RPMI7951 (cell line): ENCODE measurements around the gene SEC14L3. TPM values are rescaled to one million over a fixed set of nuclear protein-coding genes. Genes with fewer than 3 reads are reported as not detected.
"Not testable (repeated sequence)": the region's sequence is repeated elsewhere in the genome, so short reads cannot be mapped to it uniquely, and the experiment has no call there.

Experiments used
- DNase-seq: peaks from one replicate; pipeline ENCODE4 v3.0.0-alpha.2; 2012; ENCODE audit warnings: low read depth
- total RNA-seq: library from RNA; depleted of rRNA; stranded (reverse); fragments of >200 nt; shearing (Covaris generic); gene quantifications from 2 replicates; pipeline ENCODE4 v1.2.3, GENCODE V29; 2014

SEC14L3 gene
- total RNA-seq, 1 experiment from 2014 or later = not detected

DNA sequence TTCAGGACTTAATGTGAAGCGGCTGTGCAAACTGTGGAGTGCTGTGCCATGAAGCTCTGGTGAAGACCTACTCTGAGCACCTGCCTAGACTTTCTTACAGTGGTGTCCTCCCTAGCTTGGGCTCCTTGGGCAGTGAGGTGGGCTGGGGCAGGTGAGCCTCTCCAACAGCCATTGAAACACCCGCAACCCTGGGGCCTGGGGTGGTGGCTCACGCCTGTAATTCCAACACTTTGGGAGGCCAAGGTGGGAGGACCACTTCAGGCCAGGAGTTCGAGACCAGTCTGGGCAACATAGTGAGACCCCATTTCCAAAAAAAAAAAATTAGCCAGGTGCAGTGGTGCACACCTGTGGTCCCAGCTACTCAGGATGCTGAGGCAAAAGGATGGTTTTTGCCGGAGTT is 14.3 kb upstream of the SEC14L3 start:
- no peak for DNase-seq

DNA sequence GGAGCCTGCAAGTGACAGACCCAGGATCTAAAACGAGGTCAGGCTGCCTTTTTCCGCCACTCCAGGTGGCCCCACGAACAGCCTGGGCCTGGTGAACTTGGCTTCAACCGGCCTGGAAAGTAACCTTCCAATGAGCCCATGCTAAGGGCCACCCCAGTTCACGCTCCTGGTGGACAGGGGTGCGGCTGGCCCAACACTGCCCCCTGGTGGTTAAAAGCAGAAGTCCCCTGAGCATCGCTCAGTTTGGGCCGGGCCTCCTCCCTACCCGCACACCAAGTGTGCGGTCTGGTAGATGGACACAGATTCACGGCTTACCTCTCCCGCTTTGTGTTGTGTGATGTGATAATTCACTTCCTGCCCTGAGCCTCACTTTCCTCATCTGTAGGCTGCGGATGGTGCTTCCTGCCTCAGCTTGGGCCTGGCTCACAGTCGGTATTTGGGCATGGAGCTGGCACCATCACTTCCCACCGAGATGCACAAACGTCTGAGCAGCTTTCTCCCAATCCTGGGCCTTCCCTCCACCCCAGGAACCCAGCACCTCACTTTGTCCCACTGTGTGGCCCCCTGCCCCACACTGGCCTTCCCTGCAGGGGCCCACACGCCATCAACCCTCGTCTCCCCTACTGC is 13.7 kb upstream of the SEC14L3 start:
- peak; percentile 50 for DNase-seq

- DNase-seq = peak; percentile 11
Observed at GRCh38 chr22:30483169-30483568, 11.4 kb upstream of the SEC14L3 start.

- DNase-seq = peak; percentile 54
Observed at GRCh38 chr22:30481711-30482110, 9.9 kb upstream of the SEC14L3 start.

GRCh38 chr22:30479981-30480380 is 8.2 kb upstream of the SEC14L3 start:
- no peak for DNase-seq

- DNase-seq = no peak
Observed at GRCh38 chr22:30474683-30475424, 3.0 kb upstream of the SEC14L3 start.

DNA sequence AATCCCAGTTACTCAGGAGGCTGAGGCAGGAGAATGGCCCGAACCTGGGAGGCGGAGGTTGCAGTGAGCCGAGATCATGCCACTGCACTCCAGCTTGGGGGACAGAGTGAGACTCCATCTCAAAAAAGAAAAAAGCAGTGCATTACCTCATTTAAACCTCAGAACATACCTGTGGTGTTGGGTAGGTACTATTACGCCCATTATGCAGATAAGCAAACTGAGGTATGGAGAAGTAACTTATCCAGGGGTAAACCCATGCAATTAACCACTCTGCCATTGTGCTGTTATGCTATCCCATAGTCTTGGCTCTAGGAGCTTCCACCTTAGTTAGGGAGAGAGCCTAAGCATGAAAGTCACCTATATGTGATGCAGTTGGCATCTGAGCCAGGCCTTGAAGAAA is 2.3 kb upstream of the SEC14L3 start:
- no peak for DNase-seq

- no peak for DNase-seq
Observed at GRCh38 chr22:30472994-30473720, 1.3 kb upstream of the SEC14L3 start.

- no peak for DNase-seq
Observed at GRCh38 chr22:30470655-30471054, 1.2 kb downstream of the SEC14L3 start.

GRCh38 chr22:30469165-30469564 is 2.7 kb downstream of the SEC14L3 start:
- no peak for DNase-seq

DNA sequence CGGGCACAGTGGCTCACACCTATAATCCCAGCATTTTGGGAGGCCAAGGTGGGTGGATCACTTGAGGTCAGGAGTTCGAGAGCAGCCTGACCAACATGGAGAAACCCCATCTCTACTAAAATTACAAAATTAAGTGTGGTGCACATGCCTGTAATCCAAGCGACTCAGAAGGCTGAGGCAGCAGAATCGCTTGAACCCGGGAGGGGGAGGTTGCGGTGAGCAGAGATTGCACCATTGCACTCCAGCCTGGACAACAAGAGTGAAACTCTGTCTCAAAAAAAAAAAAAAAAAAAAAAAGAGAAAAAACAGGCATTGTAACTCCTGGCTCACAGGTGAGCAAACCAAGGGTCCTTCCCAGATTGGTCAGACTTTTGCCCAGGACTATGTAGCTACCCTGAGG is 11.3 kb downstream of the SEC14L3 start:
- DNase-seq = not testable (repeated sequence)

GRCh38 chr22:30460147-30460546 is 11.7 kb downstream of the SEC14L3 start:
- DNase-seq = no peak

- DNase-seq = peak; percentile 25
Observed at GRCh38 chr22:30459181-30460052, 12.4 kb downstream of the SEC14L3 start.

GRCh38 chr22:30457981-30458380 is 13.8 kb downstream of the SEC14L3 start:
- no peak for DNase-seq

DNA sequence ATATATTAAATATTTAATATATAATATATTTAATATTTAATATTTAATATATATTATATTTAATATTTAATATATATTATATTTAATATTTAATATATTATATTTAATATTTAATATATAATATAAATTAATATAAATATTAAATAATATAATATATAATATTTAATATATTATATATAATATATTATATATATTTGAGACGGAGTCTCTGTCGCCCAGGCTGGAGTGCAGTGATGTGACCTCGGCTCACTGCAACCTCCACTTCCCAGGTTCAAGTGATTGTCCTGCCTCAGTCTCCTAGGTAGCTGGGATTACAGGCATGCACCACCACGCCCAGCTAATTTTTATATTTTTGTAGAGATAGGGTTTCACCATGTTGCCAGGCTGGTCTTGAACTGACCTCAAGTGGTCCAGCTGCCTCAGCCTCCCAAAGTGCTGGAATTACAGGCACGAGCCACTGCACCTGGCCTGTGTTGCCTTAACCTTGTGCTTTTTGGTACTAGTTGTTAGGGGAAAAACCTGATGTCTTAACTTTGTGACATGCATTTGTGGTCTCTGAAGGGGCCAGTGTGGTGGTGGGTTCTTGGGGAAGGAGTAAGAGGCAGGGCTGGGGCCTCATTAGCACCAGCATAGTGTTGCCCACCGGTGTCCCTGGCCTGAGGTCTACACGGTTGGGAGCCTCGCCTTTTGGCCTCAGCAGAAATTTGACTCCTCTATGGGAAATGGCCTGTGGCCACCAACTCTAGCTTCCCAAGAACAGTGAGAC is 16.6 kb downstream of the SEC14L3 start:
- DNase-seq = no peak

- peak; percentile 21 for DNase-seq
Observed at GRCh38 chr22:30453731-30454510, 17.9 kb downstream of the SEC14L3 start.

DNA sequence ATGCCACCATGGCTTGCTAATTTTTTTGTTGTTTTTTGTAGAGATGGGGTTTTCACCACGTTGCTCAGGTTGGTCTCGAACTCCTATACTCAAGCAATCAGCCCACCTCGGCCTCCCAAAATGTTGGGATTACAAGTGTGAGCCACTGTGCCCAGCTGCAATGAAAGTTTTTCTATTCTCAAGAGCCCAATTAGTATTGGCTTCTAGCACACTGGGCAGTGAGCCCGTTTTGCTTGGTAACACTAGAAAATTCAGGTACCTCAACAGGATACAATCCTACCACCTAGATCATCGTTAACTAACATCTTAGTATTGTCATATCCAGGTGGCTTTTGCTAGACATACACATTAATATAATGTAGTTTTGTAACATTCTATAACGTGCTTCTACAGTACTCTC is 19.0 kb downstream of the SEC14L3 start:
- no peak for DNase-seq

- not testable (repeated sequence) for DNase-seq
Observed at GRCh38 chr22:30451488-30451887, 20.3 kb downstream of the SEC14L3 start.

- DNase-seq = no peak
Observed at GRCh38 chr22:30447656-30448055, 24.2 kb downstream of the SEC14L3 start.

DNA sequence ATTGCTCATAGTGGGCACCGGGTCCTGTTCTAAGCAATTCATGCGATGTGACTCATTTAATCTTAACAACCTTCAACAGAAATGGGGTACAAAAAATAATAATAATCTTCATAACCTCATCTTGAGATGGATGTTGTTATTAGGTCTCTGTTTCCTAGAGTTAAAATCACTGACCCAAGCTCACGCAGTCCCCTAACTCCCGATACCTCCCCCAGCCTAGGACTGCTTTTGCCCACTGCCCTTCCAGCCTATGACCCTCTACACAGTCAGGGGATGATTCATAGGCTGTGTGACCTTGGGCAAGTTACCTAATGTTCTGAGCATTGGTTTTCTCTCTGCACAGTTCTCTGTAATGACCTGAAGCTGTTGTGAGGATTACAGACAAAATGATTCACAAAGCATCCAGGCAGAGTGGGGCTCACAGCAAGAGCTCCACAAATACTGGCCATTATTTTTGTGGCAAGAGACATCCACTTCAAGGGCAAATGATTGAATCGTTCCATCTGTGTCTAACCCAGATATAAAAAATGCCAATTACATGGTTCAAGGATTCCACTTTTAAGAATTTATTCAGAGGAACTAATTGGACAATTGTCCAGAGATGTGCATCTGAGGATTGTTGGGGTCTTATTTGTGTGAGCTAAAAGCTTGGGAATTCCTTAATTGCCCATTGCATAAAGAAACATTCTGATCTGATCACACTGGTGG is 26.2 kb downstream of the SEC14L3 start:
- DNase-seq = peak; percentile 30
